22Rv1 (cell line): Measurements from ENCODE around the gene RARRES2.

ENCODE experiments used
- H3K27ac ChIP-seq: fragments of 450-650 bp; 2 replicates; pipeline ENCODE4 v1.5.1; 2017
- ZFX ChIP-seq: fragments of 450-650 bp; IDR thresholded peaks from 2 replicates; pipeline ENCODE4 v1.6.1; 2017; ENCODE audit warnings: antibody characterized with exemption, borderline replicate concordance
- TF ChIP-seq, protein P1 (sequence below): fragments of 450-650 bp; IDR thresholded peaks from 2 replicates; pipeline ENCODE4 v1.5.1; 2017; ENCODE audit warnings: mild to moderate bottlenecking

RARRES2 gene

GRCh38 chr7:150365673-150366398 lies 24.4 kb upstream of the RARRES2 start:
- TF ChIP-seq ZFX, result no peak
- H3K27ac ChIP-seq, result no peak overlapping the region

GRCh38 chr7:150365194-150365593 lies 23.8 kb upstream of the RARRES2 start:
- H3K27ac ChIP-seq, result no peak overlapping the region
- TF ChIP-seq ZFX, result no peak
- TF ChIP-seq, protein P1, sequence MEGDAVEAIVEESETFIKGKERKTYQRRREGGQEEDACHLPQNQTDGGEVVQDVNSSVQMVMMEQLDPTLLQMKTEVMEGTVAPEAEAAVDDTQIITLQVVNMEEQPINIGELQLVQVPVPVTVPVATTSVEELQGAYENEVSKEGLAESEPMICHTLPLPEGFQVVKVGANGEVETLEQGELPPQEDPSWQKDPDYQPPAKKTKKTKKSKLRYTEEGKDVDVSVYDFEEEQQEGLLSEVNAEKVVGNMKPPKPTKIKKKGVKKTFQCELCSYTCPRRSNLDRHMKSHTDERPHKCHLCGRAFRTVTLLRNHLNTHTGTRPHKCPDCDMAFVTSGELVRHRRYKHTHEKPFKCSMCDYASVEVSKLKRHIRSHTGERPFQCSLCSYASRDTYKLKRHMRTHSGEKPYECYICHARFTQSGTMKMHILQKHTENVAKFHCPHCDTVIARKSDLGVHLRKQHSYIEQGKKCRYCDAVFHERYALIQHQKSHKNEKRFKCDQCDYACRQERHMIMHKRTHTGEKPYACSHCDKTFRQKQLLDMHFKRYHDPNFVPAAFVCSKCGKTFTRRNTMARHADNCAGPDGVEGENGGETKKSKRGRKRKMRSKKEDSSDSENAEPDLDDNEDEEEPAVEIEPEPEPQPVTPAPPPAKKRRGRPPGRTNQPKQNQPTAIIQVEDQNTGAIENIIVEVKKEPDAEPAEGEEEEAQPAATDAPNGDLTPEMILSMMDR, result no peak

DNA sequence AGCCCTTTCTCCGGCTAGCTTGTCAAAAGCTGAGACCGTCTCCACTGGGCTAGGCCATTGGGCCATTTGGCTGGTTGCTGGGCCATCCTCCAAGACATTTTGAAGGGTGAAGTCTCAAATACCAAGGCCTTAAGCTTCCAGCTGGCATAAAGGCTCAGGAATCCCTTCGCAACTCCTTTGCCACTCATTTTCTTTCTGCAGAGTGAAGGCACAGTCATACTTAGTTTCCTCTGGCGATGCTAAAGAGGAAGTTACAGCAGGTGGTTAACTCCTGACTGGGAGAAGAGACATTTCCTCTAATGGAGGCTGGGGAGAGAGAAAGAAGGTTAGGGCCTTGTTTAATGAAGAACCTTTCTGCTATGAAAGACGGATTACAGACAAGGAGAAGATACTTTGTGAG lies 22.4 kb upstream of the RARRES2 start:
- no peak for TF ChIP-seq ZFX
- TF ChIP-seq, protein P1, result no peak
- no peak overlapping the region for H3K27ac ChIP-seq

DNA sequence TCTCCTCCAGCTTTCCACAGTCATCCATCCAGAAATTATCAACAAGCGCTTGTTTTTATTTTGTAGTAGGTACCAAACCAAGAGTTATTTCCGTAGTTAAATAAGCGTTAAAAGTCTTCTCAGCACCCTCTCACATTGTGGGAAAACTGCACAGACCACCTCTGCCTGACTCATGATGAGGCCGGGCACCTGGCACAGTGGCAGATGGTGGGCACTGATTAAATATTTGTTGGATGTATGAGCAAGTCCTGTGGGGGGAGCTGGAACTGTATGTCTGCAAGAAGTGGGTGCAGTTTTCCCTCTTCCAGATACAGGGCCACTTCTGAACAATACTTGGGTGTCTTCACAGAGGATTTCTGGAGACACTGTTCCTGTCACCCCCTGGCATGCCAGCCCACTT lies 21.9 kb upstream of the RARRES2 start:
- no peak overlapping the region for H3K27ac ChIP-seq

GRCh38 chr7:150361807-150362621 lies 20.6 kb upstream of the RARRES2 start:
- no peak for TF ChIP-seq ZFX
- TF ChIP-seq, protein P1, result no peak
- no peak overlapping the region for H3K27ac ChIP-seq

More for the DNA sequence above, 21.9 kb upstream of the RARRES2 start:
- TF ChIP-seq ZFX, result no peak
- TF ChIP-seq, protein P1, result no peak

DNA sequence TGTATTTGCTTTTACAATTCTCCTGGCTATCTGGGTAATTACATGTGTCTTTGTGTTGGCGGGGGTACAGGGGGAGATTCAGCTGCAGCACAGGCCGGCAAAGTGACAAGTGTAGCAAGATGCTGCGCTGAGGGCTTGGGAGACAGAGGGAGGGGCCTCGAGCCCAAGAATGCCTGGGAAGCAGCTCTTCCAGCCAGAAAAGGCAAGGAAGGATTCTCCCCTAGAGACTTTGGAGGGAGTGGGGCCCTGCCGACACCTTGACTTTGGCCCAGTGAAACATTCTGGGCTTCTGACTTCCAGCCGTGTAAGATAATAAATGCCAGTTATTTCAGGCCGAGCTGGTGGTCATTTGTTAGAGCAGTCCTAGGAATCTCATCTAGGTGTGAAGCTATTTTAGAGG lies 20.0 kb upstream of the RARRES2 start:
- TF ChIP-seq ZFX, result no peak
- TF ChIP-seq, protein P1, result no peak
- no peak overlapping the region for H3K27ac ChIP-seq

GRCh38 chr7:150360363-150361058 lies 19.1 kb upstream of the RARRES2 start:
- H3K27ac ChIP-seq, result no peak overlapping the region
- TF ChIP-seq, protein P1, result no peak
- no peak for TF ChIP-seq ZFX
